H1 (cell line): ENCODE measurements around the gene IL20RB. TPM values are rescaled to one million over a fixed set of nuclear protein-coding genes. Genes with fewer than 3 reads are reported as not detected.

ENCODE experiments used
- CEBPB ChIP-seq: IDR thresholded peaks from 2 replicates; pipeline ENCODE4 v1.6.1; 2012; ENCODE audit warnings: low read depth, low read length
- HDAC2 ChIP-seq, 2 experiments: fragments of 300-600 bp in 1 of 2; sonication (generic) in 1 of 2; IDR thresholded peaks; 2 replicates each; pipeline ENCODE4 v1.6.1; 2011 to 2012; ENCODE audit warnings: low read depth in 2 of 2, low read length in 2 of 2, mild to moderate bottlenecking in 2 of 2, moderate library complexity in 2 of 2, borderline replicate concordance in 1 of 2, inconsistent platforms in 1 of 2
- RFX5 ChIP-seq: IDR thresholded peaks from 2 replicates; pipeline ENCODE4 v1.6.1; 2011; ENCODE audit warnings: low read depth, low read length, improper control_type of control experiment, borderline replicate concordance
- polyA plus RNA-seq, 7 experiments: library from polyadenylated mRNA; depleted of rRNA in 3 of 7; stranded (reverse) in 5 of 7; unstranded in 2 of 7; fragments of >200 nt in 5 of 7; fragments of 200-250 nt in 2 of 7; gene quantifications; 1 replicate in 5 of 7; 2 replicates in 1 of 7; 4 replicates in 1 of 7; pipeline versions ENCODE4 v1.2.1 to v1.2.3, GENCODE V29; 2011 to 2013; ENCODE audit warnings: missing spikeins in 2 of 7, mixed read lengths in 2 of 7
- total RNA-seq: library from RNA; stranded (reverse); fragmentation: NEBNext Ultra II Directional; extraction: Animal tissue kit (Norgen Biotek cat#: 25700); gene quantifications from 2 replicates; pipeline ENCODE4 v1.2.1, GENCODE V29; 2021

Gene IL20RB
- total and polyA plus RNA-seq, 2 of the 8 experiments (the other 6 are each of a cell fraction or from before 2014, with no cell fraction given): 1.6 to 1.8 TPM

GRCh38 chr3:136946978-136947377, 10.8 kb upstream of the IL20RB start (continued):
- TF ChIP-seq RFX5 (no peak), CEBPB (no peak), HDAC2 (IDR thresholded peaks at IDR 0.05; ENCODE audit: borderline replicate concordance in 1 of 2, low read depth in 2 of 2, low read length in 2 of 2) (no peak)
